ENCODE measurements around the gene TTF2. TPM values are rescaled to one million over a fixed set of nuclear protein-coding genes. Genes with fewer than 3 reads are reported as not detected.

The TTF2 gene
- total RNA-seq, 1 experiment from 2014 or later = 91.4 TPM

DNA sequence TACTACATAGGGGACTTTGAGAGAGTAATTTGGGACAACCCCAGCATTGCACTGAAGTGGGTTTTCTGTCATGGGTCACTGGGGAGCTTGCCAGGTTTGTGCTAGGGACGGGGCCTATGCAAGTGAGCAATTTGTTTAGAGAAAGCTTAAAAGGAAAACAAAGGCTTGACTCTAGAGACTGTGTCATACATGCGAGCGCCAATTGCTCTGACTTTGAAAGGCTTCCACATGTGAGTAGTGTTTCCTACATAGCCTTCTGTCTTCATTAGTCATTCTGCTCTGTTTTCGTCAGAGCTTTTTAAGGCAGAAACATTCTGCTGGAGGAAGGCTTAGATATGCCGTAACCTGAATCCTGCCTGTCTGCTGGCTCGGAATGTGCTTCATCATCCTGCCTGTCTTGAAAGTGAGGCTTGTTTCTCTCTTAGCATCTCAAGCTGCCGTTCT is 33.0 kb downstream of the TTF2 start:
- Histone ChIP-seq H3K27me3 (replicated peaks; ENCODE audit: insufficient read depth, low read depth, low read length, poor library complexity) (no peaks in the 10 kb centered on the region), H3K4me3 (ENCODE audit: low read depth, low read length, poor library complexity, severe bottlenecking) (no peak overlapping the region), H3K36me3 (ENCODE audit: insufficient read depth, low read length, poor library complexity, severe bottlenecking) (peaks cover 71% of the 10 kb centered on the region), H3K27ac (ENCODE audit: low read depth, low read length, poor library complexity, severe bottlenecking) (peak overlapping the region; percentile 45), H3K4me1 (ENCODE audit: insufficient read depth, low read length, poor library complexity, severe bottlenecking) (peaks cover 21% of the 10 kb centered on the region), H3K9me3 (ENCODE audit: low read depth, low read length, poor library complexity, severe bottlenecking) (no peaks in the 10 kb centered on the region)
- POLR2A ChIA-PET (ENCODE audit: low non-redundant PET) = no interaction called here
- CTCF ChIA-PET = interaction anchor here (1.2 to 1.4 kb wide), 2 partner anchors 26 to 191 kb away, joined by 4 to 5 read pairs; no protein-coding TSS in a partner anchor
- no peak for TF ChIP-seq EZH2 (IDR thresholded peaks at IDR 0.05; ENCODE audit: borderline replicate concordance, low read depth, low read length, poor library complexity, severe bottlenecking)
- TF ChIP-seq, protein P1, sequence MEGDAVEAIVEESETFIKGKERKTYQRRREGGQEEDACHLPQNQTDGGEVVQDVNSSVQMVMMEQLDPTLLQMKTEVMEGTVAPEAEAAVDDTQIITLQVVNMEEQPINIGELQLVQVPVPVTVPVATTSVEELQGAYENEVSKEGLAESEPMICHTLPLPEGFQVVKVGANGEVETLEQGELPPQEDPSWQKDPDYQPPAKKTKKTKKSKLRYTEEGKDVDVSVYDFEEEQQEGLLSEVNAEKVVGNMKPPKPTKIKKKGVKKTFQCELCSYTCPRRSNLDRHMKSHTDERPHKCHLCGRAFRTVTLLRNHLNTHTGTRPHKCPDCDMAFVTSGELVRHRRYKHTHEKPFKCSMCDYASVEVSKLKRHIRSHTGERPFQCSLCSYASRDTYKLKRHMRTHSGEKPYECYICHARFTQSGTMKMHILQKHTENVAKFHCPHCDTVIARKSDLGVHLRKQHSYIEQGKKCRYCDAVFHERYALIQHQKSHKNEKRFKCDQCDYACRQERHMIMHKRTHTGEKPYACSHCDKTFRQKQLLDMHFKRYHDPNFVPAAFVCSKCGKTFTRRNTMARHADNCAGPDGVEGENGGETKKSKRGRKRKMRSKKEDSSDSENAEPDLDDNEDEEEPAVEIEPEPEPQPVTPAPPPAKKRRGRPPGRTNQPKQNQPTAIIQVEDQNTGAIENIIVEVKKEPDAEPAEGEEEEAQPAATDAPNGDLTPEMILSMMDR (conservative IDR thresholded peaks at IDR 0.05; ENCODE audit: low read depth, low read length) = no peak
- BruUV-seq (replicated peaks) = no TSS peak
- peak; percentile 59 for DNase-seq (ENCODE audit: low spot score)
- intact Hi-C loops (cut with micrococcal nuclease; ENCODE audit: unreplicated experiment) = no loop called here

- intact Hi-C loops (cut with micrococcal nuclease; ENCODE audit: unreplicated experiment) = no loop called here
- DNase-seq (ENCODE audit: low spot score) = peak; percentile 75
- POLR2A ChIA-PET (ENCODE audit: low non-redundant PET) = interaction anchor here (0.6 kb wide), 1 partner anchor 224 kb away, joined by 8 read pairs; no protein-coding TSS in a partner anchor
- peaks cover 75% of the 10 kb centered on the region for H3K36me3 ChIP-seq (ENCODE audit: insufficient read depth, low read length, poor library complexity, severe bottlenecking)
- peaks cover 21% of the 10 kb centered on the region for H3K4me1 ChIP-seq (ENCODE audit: insufficient read depth, low read length, poor library complexity, severe bottlenecking)
- H3K9me3 ChIP-seq (ENCODE audit: low read depth, low read length, poor library complexity, severe bottlenecking) = no peaks in the 10 kb centered on the region
- CTCF ChIA-PET = interaction anchor here (0.6 to 1.4 kb wide), 3 partner anchors 34 to 190 kb away, joined by 4 to 9 read pairs (median 4); partner anchors contain the start of gene TTF2
- H3K27me3 ChIP-seq (replicated peaks; ENCODE audit: insufficient read depth, low read depth, low read length, poor library complexity) = no peaks in the 10 kb centered on the region
- BruUV-seq (replicated peaks) = no TSS peak
- H3K27ac ChIP-seq (ENCODE audit: low read depth, low read length, poor library complexity, severe bottlenecking) = peak overlapping the region; percentile 45
- H3K4me3 ChIP-seq (ENCODE audit: low read depth, low read length, poor library complexity, severe bottlenecking) = no peak overlapping the region
- TF ChIP-seq EZH2 (IDR thresholded peaks at IDR 0.05; ENCODE audit: borderline replicate concordance, low read depth, low read length, poor library complexity, severe bottlenecking) = no peak
- TF ChIP-seq, protein P1 (conservative IDR thresholded peaks at IDR 0.05; ENCODE audit: low read depth, low read length) = peak; percentile 34; the same call in 1 of the 2 replicates
These were observed 33.9 kb downstream of the TTF2 start for GRCh38 chr1:117093870-117094621.

DNA sequence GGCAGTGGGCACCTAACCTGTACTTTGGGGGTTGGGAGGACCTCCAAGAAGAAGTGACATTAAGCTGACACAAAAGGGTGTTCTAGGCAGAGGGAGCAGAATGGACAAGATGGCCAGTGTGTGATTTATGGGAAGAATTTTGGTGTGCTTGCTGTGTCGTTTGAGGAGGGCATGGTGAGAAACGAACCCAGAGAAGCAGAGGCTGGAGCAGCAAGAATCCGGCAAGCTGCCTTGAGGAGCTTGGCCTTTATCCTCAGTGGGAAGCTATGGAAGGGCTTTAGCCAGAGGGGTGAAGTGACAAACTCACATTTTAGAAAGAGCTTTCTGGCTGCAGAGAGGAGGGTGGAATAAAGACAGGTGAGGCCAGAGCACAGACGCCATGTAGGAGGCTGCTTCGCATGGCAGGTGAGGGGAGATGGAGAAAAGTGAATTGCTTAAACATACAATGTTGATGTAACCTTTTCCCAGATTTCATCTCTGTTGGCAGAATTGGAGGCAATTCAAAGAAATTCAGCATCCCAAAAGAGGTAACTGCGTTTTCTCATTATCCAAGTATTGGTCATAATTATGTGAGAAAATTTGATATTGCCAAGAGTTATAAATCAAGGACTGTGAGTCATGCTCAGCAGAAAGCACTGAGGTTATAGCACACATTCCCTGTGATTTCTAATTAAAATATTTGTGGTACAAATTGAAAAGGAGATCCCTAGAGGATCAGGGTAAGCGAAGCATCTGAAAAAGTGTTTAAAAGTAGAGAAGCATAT is 34.9 kb downstream of the TTF2 start:
- ChIA-PET POLR2A (ENCODE audit: low non-redundant PET) (no interaction called here), CTCF (interaction anchor here (1.1 kb wide), 1 partner anchor 34 kb away, joined by 9 read pairs; no protein-coding TSS in a partner anchor)
- H3K27ac ChIP-seq (ENCODE audit: low read depth, low read length, poor library complexity, severe bottlenecking) = no peak overlapping the region
- H3K4me1 ChIP-seq (ENCODE audit: insufficient read depth, low read length, poor library complexity, severe bottlenecking) = peaks cover 21% of the 10 kb centered on the region
- no peaks in the 10 kb centered on the region for H3K9me3 ChIP-seq (ENCODE audit: low read depth, low read length, poor library complexity, severe bottlenecking)
- peak; percentile 56 for DNase-seq (ENCODE audit: low spot score)
- no peaks in the 10 kb centered on the region for H3K27me3 ChIP-seq (replicated peaks; ENCODE audit: insufficient read depth, low read depth, low read length, poor library complexity)
- no peak overlapping the region for H3K4me3 ChIP-seq (ENCODE audit: low read depth, low read length, poor library complexity, severe bottlenecking)
- H3K36me3 ChIP-seq (ENCODE audit: insufficient read depth, low read length, poor library complexity, severe bottlenecking) = peaks cover 75% of the 10 kb centered on the region
- TF ChIP-seq, protein P1 (conservative IDR thresholded peaks at IDR 0.05; ENCODE audit: low read depth, low read length) = no peak
- TF ChIP-seq EZH2 (IDR thresholded peaks at IDR 0.05; ENCODE audit: borderline replicate concordance, low read depth, low read length, poor library complexity, severe bottlenecking) = no peak
- BruUV-seq (replicated peaks) = no TSS peak
- intact Hi-C loops (cut with micrococcal nuclease; ENCODE audit: unreplicated experiment) = no loop called here
